IPS-15b (cell line): Measurements from ENCODE around the gene VSIG2.

ENCODE experiments used
- H3K27me3 ChIP-seq: one replicate; pipeline ENCODE4 v1.6.1; 2013; ENCODE audit warnings: low read length; ENCODE audit not compliant: control insufficient read depth, insufficient read depth
- H3K36me3 ChIP-seq: one replicate; pipeline ENCODE4 v1.6.1; 2013; ENCODE audit warnings: low read length; ENCODE audit not compliant: control insufficient read depth, insufficient read depth
- H3K4me1 ChIP-seq: one replicate; pipeline ENCODE4 v1.6.1; 2013; ENCODE audit warnings: mild to moderate bottlenecking, low read length; ENCODE audit not compliant: control insufficient read depth, insufficient read depth
- H3K4me3 ChIP-seq: one replicate; pipeline ENCODE4 v1.5.1; 2013; ENCODE audit warnings: low read depth, low read length
- H3K9ac ChIP-seq: one replicate; pipeline ENCODE4 v1.6.1; 2013; ENCODE audit warnings: low read depth, mild to moderate bottlenecking, low read length
- H3K9me3 ChIP-seq: one replicate; pipeline ENCODE4 v1.6.1; 2013; ENCODE audit warnings: mild to moderate bottlenecking, low read length; ENCODE audit not compliant: control insufficient read depth, insufficient read depth

The VSIG2 gene

DNA sequence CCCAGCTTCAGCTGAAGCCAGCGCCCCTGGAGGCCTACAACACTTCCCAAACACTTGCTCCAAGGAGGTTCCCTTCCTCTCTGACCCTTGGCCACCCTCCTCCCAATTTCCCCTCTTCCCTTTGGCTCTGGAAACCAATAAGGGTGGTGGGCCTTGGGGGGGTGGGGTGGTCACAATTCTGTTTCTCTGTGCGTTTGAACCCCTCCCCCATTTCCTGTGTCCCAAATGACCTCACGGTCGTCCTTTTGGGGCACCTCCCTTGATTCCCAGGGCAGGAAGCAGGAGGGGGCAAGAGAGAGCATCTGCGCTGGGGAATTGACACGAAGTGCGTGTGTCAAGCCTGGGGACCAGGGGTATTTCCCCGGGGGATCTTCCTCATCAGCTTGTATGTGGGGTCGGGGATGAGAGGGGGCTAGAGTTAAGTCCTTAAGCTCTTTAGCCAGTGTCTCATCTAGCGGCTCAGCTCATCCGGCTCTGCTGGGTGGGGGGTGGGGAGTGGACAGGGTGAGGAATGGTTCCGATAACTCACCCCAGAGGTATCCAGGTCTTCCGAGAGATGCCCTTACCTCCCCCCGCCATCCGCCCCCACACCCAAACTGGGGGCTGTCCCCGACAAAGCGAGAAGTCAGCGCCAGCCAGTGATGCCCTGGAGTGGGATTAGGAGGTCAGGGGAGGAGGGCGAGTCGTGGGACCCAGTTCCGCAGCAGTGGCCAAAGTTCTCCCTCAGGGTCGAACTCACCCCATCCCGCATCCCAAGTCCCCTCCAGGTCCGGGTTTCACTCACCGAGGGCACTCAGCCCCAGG lies 9.4 kb upstream of the VSIG2 start:
- H3K4me1 ChIP-seq, result peaks cover 11% of the 10 kb centered on the region
- no peaks in the 10 kb centered on the region for H3K9me3 ChIP-seq
- H3K4me3 ChIP-seq, result peak overlapping the region; percentile 65
- H3K27me3 ChIP-seq, result peaks cover 62% of the 10 kb centered on the region
- H3K36me3 ChIP-seq, result no peaks in the 10 kb centered on the region
- no peak overlapping the region for H3K9ac ChIP-seq

DNA sequence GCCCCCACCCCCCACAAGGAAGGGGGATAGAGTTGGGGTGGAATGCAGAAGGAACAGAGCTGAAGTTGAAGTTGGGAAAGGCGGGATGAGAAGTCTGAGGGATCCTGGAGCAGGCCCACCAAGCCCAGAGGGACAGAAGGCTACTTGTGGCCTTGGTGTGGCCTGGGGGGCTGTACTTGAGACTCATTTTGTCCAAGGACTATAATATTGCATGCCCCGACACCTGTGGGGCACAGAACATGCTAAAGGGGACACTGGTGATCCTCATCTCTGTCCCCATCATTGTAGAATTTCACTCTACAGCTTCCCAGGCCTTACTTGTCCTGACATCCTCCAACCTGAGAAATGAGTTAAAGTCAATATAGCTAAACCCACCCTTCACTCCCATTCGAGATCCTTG lies 8.8 kb upstream of the VSIG2 start:
- H3K27me3 ChIP-seq, result peaks cover 69% of the 10 kb centered on the region
- no peak overlapping the region for H3K9ac ChIP-seq
- H3K4me3 ChIP-seq, result peak overlapping the region; percentile 65
- no peaks in the 10 kb centered on the region for H3K36me3 ChIP-seq
- H3K4me1 ChIP-seq, result peaks cover 11% of the 10 kb centered on the region
- no peaks in the 10 kb centered on the region for H3K9me3 ChIP-seq

DNA sequence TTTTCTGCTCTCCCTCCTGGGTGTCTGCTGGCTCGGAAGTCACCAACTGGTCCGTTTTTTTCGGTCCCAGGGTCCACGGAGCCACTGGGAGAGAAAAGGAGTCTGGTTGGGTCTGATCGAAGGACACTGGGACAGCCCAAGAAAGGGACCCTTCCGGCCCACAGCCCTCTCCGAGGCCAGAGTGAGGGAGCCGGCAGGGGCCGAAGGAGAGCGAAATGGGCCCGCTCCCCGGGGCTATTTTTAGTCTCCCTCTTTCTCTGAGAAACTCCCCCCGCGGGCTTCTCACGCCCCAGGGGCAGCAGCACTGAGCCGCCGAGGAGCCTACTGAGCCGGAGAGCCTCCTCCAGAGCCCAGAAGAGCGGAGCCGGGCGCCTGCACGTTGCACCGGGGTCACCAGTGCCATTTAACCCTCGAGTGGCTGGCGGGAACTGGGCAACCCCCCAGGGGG lies 8.2 kb upstream of the VSIG2 start:
- Histone ChIP-seq H3K36me3 (no peaks in the 10 kb centered on the region), H3K9ac (no peak overlapping the region), H3K9me3 (no peaks in the 10 kb centered on the region), H3K4me3 (peak overlapping the region; percentile 65), H3K4me1 (peaks cover 11% of the 10 kb centered on the region), H3K27me3 (peaks cover 75% of the 10 kb centered on the region)

DNA sequence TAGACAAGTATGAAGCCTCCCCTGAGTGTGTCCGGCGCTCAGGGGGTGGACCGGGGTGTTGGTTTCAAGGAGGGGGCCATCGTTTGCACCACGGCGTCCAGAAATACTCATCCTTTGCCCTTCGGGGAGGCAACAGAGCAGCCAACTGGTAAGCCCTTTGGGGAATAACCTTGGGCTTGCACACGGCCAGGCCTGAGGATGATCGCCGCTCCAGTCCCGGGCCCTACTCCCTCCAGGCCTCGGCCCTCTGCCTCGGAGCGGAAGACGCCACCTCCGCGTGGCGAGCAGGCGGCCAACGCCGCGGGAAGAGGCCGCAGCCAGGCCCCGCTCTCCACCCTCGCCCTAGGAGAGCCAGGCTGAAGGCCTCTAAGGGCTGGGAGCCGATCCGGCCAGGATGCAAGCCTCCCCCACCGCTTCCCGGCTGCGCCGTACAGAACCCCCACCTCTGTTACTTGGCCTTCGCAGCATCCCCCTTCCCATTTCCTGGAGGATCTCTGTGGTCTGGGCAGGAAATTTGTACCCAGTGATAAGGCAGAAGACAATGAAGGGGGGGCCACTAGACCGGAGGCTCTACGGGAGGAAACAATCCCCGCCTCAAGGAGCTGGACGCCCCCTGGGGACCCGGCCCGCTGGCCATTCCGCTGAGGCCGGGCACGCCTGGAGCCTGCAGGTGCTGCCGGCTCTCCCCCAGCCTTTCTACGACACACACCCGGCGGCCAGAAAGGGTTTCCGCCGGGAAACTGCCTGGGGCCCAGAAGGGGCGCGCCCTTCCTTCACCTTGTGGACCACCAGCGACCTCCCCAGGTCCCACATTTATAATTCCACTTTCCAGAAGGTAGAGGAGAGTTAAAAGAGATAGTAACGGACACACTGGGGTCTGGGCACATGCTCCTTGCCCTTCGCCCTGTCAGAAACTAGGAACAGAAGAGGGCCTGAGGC lies 7.5 kb upstream of the VSIG2 start:
- Histone ChIP-seq H3K27me3 (peaks cover 82% of the 10 kb centered on the region), H3K36me3 (no peaks in the 10 kb centered on the region), H3K9me3 (no peaks in the 10 kb centered on the region), H3K4me3 (peak overlapping the region; percentile 65), H3K9ac (no peak overlapping the region), H3K4me1 (peaks cover 11% of the 10 kb centered on the region)

DNA sequence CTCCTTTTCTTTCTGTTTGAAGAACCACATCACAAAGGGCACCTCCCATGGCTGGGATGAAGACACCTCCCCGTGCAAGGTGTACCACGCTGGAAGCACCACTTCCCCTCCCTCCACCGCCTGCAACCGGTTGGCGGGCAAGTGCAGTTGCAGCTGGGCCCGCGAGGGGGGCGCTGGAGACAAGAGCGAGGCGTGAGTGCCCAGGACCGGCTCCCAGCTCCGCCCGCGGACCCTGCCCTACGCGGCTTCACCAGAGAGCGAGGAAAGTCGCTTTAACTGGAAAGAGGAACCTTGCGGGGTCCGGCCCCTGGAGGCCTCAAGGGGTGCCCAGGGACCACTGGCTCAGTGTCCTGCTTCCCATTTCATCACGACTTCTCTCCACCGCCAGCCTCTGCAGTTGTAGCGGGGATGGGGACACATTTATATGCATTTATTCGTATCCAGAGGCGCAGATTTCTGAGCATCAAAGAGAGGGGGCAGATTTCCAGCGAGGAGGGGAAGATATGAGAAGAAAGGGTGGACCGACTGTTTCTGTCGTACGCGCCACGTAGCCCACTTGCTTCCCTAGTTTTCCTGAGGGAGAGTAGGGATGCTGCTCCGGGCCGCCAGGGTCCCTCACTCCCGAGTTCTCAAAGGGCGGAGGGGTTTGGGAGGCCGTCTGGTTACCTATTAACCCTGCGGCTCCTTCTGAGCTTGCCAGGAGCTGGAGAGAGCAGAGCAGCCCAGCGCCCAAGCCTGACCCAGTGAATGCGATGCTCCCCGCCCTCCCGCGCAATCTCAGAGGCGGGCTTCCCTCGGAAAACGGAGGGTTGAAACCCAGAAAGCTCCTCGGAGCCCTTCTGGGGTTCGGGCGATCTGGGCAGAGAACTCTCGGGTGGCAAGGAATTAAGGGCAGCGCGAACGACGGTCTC lies 6.6 kb upstream of the VSIG2 start:
- no peaks in the 10 kb centered on the region for H3K9me3 ChIP-seq
- H3K27me3 ChIP-seq, result peaks cover 91% of the 10 kb centered on the region
- no peak overlapping the region for H3K9ac ChIP-seq
- no peaks in the 10 kb centered on the region for H3K36me3 ChIP-seq
- peak overlapping the region; percentile 48 for H3K4me3 ChIP-seq
- H3K4me1 ChIP-seq, result peaks cover 11% of the 10 kb centered on the region

DNA sequence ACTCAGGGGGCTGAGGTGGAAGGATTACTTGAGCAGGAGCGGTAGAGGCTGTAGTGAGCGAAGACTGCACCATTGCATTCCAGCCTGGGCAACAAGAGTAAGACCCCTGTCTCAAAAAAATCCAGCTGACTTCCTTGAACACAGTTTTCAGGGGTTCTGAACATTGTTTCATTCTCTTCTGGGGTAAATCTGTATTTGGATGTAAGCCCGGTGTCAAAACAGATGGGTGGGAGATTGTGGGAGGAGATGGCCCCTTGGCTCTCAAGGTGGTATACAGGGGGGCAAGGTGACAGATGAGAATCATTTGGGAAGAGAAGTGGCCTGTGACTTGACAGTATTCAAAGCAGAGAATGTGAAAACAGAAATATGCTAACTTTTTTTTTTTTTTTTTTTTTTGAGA lies 5.3 kb upstream of the VSIG2 start:
- no peaks in the 10 kb centered on the region for H3K36me3 ChIP-seq
- peaks cover 13% of the 10 kb centered on the region for H3K4me1 ChIP-seq
- no peak overlapping the region for H3K4me3 ChIP-seq
- H3K27me3 ChIP-seq, result peaks cover 99% of the 10 kb centered on the region
- no peaks in the 10 kb centered on the region for H3K9me3 ChIP-seq
- no peak overlapping the region for H3K9ac ChIP-seq

DNA sequence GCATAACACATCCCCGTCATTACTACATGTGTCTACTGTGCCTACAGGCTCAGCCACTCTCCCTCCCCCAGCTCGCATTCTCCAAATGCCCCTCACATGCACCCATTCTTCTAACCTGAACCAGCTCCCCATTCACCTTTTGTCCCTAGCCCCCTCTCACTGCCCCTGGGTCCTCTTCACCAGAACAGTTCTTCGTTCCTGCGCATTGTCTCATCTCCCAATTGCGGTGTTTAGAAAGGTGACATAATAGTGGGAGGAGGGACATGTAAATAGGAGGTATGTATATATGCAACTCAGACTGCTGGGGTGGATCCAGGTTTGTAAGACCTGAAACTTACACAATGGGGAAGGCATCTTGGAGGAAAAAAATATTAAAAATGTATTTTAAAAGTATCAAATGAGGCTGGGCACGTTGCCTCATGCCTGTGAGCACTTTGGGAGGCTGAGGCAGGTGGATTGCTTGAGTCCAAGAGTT lies 4.7 kb upstream of the VSIG2 start:
- Histone ChIP-seq H3K9ac (no peak overlapping the region), H3K27me3 (peaks cover 99% of the 10 kb centered on the region), H3K36me3 (no peaks in the 10 kb centered on the region), H3K4me1 (peaks cover 14% of the 10 kb centered on the region), H3K9me3 (no peaks in the 10 kb centered on the region), H3K4me3 (no peak overlapping the region)

DNA sequence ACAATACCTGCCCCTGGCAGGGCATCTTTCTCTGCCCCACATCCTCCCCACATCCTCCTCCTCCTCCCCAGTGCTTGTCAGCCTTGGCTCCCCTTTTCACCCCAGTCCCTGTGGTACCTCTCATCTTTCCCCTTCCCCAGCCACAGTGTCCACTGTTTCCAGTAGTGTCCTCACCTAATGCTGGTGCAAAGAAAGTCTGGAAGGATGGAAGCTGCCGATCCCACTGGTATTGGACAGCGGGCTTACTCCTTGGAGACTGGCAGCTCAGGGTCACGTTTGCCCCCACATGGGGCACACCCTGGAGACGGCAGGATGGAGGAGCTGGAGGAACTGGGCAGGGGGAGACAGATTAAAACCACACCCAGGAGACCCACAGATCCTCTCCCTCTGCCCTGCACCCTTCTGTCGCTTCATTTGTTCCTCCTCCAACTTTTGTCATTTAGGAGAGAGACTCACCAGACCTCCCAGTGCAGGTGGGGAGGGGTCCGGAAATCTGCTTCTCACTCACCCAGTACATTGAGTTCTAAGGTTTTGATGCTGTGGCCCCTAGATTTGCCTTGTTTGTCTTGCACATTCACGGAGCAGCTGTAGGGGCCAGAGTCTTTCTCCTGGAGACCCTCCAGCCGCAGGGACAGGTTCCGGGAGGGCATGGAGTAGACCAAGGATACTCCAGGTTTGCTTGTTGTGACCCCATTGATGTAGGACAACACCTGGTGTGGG lies 4.1 kb upstream of the VSIG2 start:
- Histone ChIP-seq H3K4me1 (peaks cover 12% of the 10 kb centered on the region), H3K4me3 (no peak overlapping the region), H3K27me3 (peaks cover 99% of the 10 kb centered on the region), H3K9ac (no peak overlapping the region), H3K36me3 (no peaks in the 10 kb centered on the region), H3K9me3 (no peaks in the 10 kb centered on the region)

DNA sequence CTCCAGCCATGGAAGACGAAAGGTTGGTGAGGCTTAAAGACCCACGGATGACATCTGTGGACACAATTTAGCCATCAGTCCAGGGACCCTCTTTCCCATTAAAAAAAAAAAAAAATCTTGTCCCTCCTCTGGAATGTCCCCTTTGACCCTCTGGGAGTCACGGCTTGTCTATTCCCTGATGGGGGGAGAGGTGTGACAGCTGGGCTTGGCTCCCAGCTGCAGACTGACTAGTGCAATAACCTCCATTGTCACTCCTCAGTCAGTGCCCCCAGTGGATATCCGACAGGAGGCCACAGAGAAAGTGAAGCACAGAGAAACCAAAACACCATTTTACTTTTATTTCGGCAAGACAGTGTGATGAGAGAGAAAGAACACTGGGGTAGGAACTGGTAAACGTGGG lies 2.7 kb upstream of the VSIG2 start:
- peaks cover 99% of the 10 kb centered on the region for H3K27me3 ChIP-seq
- H3K9me3 ChIP-seq, result no peaks in the 10 kb centered on the region
- peaks cover 5% of the 10 kb centered on the region for H3K4me1 ChIP-seq

DNA sequence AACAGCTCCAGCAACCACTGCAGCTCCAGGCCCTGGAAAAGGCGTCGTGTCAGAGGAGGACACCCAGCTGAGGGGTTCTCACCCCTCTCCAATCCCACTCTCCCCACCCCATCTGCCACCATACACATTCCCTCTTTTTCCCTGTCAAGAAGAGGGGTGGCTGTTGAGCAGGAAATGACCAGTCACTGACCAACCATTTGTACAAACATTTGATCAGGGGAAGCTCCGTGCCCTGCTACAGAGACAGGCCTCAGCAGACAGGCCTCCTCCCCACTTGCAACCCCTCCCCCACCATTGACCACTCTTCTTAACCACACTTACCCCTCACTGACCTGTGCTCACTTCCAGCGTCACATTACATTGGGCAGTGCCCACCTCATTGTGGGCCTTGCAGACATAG lies 2.3 kb upstream of the VSIG2 start:
- H3K9ac ChIP-seq, result no peak overlapping the region
- no peaks in the 10 kb centered on the region for H3K36me3 ChIP-seq
- H3K9me3 ChIP-seq, result no peaks in the 10 kb centered on the region
- H3K4me1 ChIP-seq, result peaks cover 5% of the 10 kb centered on the region
- peaks cover 99% of the 10 kb centered on the region for H3K27me3 ChIP-seq
- no peak overlapping the region for H3K4me3 ChIP-seq

More for the DNA sequence above, 2.7 kb upstream of the VSIG2 start:
- H3K4me3 ChIP-seq, result no peak overlapping the region
- no peaks in the 10 kb centered on the region for H3K36me3 ChIP-seq
- H3K9ac ChIP-seq, result no peak overlapping the region
